HUES48 (cell line): ENCODE results near the gene MTRFR.
A peak's percentile ranks its signal among the peaks of the same experiment; 100 is the strongest.

Source experiments
- H3K27ac ChIP-seq: one replicate; pipeline ENCODE4 v1.7.0; 2013; ENCODE audit warnings: low read depth, low read length, inconsistent platforms
- H3K27me3 ChIP-seq: 2 replicates; pipeline ENCODE4 v1.6.1; 2013; ENCODE audit warnings: mild to moderate bottlenecking, low read length; ENCODE audit not compliant: control insufficient read depth, insufficient read depth
- H3K36me3 ChIP-seq: 2 replicates; pipeline ENCODE4 v1.6.1; 2013; ENCODE audit warnings: low read length; ENCODE audit not compliant: control insufficient read depth, insufficient read depth
- H3K4me1 ChIP-seq: 2 replicates; pipeline ENCODE4 v1.6.1; 2013; ENCODE audit warnings: mild to moderate bottlenecking, low read length; ENCODE audit not compliant: control insufficient read depth, insufficient read depth
- H3K4me3 ChIP-seq: 2 replicates; pipeline ENCODE4 v1.5.1; 2013; ENCODE audit warnings: mild to moderate bottlenecking, low read depth, low read length
- H3K9ac ChIP-seq: 2 replicates; pipeline ENCODE4 v1.6.1; 2013; ENCODE audit warnings: mild to moderate bottlenecking, low read depth, low read length, moderate library complexity
- H3K9me3 ChIP-seq: 2 replicates; pipeline ENCODE4 v1.6.1; 2013; ENCODE audit warnings: low read length; ENCODE audit not compliant: control insufficient read depth, insufficient read depth

The MTRFR gene

GRCh38 chr12:123265851-123266678 is 32.8 kb downstream of the MTRFR start:
- no peaks in the 10 kb centered on the region for H3K9me3 ChIP-seq
- H3K9ac ChIP-seq = no peak overlapping the region
- H3K4me1 ChIP-seq = peaks cover 24% of the 10 kb centered on the region
- H3K27ac ChIP-seq = no peak overlapping the region
- H3K36me3 ChIP-seq = peaks cover 64% of the 10 kb centered on the region
- no peaks in the 10 kb centered on the region for H3K27me3 ChIP-seq
- no peak overlapping the region for H3K4me3 ChIP-seq

GRCh38 chr12:123266679-123267277 is 33.5 kb downstream of the MTRFR start:
- no peak overlapping the region for H3K27ac ChIP-seq
- H3K36me3 ChIP-seq = peaks cover 57% of the 10 kb centered on the region
- H3K4me1 ChIP-seq = peaks cover 17% of the 10 kb centered on the region
- no peaks in the 10 kb centered on the region for H3K27me3 ChIP-seq
- H3K9ac ChIP-seq = no peak overlapping the region
- H3K4me3 ChIP-seq = no peak overlapping the region
- no peaks in the 10 kb centered on the region for H3K9me3 ChIP-seq

- Histone ChIP-seq H3K9me3 (no peaks in the 10 kb centered on the region), H3K4me3 (no peak overlapping the region), H3K27ac (peak overlapping the region; percentile 42), H3K27me3 (no peaks in the 10 kb centered on the region), H3K9ac (no peak overlapping the region), H3K4me1 (peaks cover 14% of the 10 kb centered on the region), H3K36me3 (peaks cover 50% of the 10 kb centered on the region)
Measured at GRCh38 chr12:123267335-123267920, 34.2 kb downstream of the MTRFR start.

GRCh38 chr12:123267991-123268843 is 35.0 kb downstream of the MTRFR start:
- Histone ChIP-seq H3K27me3 (no peaks in the 10 kb centered on the region), H3K4me1 (peaks cover 20% of the 10 kb centered on the region), H3K4me3 (no peak overlapping the region), H3K36me3 (peaks cover 44% of the 10 kb centered on the region), H3K9me3 (no peaks in the 10 kb centered on the region), H3K27ac (peak overlapping the region; percentile 92), H3K9ac (0 out of 2 replicates have a peak overlapping the region, but pooled peaks have one; percentile 86)

GRCh38 chr12:123268850-123269249 is 35.6 kb downstream of the MTRFR start:
- Histone ChIP-seq H3K9ac (peak overlapping the region; percentile 86), H3K36me3 (peaks cover 38% of the 10 kb centered on the region), H3K27me3 (no peaks in the 10 kb centered on the region), H3K4me3 (peak overlapping the region; percentile 56; the same call in 1 of the 2 replicates), H3K4me1 (peaks cover 18% of the 10 kb centered on the region), H3K27ac (peak overlapping the region; percentile 92), H3K9me3 (no peaks in the 10 kb centered on the region)

GRCh38 chr12:123269395-123269892 is 36.2 kb downstream of the MTRFR start:
- Histone ChIP-seq H3K4me3 (peak overlapping the region; percentile 72), H3K27ac (peak overlapping the region; percentile 92), H3K4me1 (peaks cover 18% of the 10 kb centered on the region), H3K9ac (peak overlapping the region; percentile 86), H3K9me3 (no peaks in the 10 kb centered on the region), H3K36me3 (peaks cover 34% of the 10 kb centered on the region), H3K27me3 (no peaks in the 10 kb centered on the region)

- H3K9me3 ChIP-seq = no peaks in the 10 kb centered on the region
- H3K4me3 ChIP-seq = peak overlapping the region; percentile 72
- peak overlapping the region; percentile 92 for H3K27ac ChIP-seq
- H3K27me3 ChIP-seq = no peaks in the 10 kb centered on the region
- H3K9ac ChIP-seq = peak overlapping the region; percentile 75
- peaks cover 18% of the 10 kb centered on the region for H3K4me1 ChIP-seq
- H3K36me3 ChIP-seq = peaks cover 30% of the 10 kb centered on the region
Measured at GRCh38 chr12:123269896-123270213, 36.6 kb downstream of the MTRFR start.

GRCh38 chr12:123270214-123271000 is 37.2 kb downstream of the MTRFR start:
- Histone ChIP-seq H3K27me3 (no peaks in the 10 kb centered on the region), H3K9ac (peak overlapping the region; percentile 75), H3K4me1 (peaks cover 18% of the 10 kb centered on the region), H3K4me3 (peak overlapping the region; percentile 72), H3K27ac (peak overlapping the region; percentile 92), H3K9me3 (no peaks in the 10 kb centered on the region), H3K36me3 (peaks cover 27% of the 10 kb centered on the region)

GRCh38 chr12:123271001-123271668 is 37.9 kb downstream of the MTRFR start:
- Histone ChIP-seq H3K4me1 (peaks cover 18% of the 10 kb centered on the region), H3K9ac (peak overlapping the region; percentile 75), H3K27ac (peak overlapping the region; percentile 92), H3K4me3 (peak overlapping the region; percentile 72), H3K36me3 (peaks cover 20% of the 10 kb centered on the region), H3K27me3 (no peaks in the 10 kb centered on the region), H3K9me3 (no peaks in the 10 kb centered on the region)
